HepG2 (cell line): ENCODE results near the gene BCAS4. TPM values are rescaled to one million over a fixed set of nuclear protein-coding genes. Genes with fewer than 3 reads are reported as not detected.
A peak's percentile ranks its signal among the peaks of the same experiment; 100 is the strongest.

Experiments used
- ATAC-seq: fragments of 200-7000 bp; cut with Tn5 transposase; 3 replicates; pipeline ENCODE4 v1.9.1; 2020; ENCODE audit warnings: mild to moderate bottlenecking, moderate library complexity
- BruUV-seq: library from RNA; stranded (reverse); fragments of 400-500 nt; replicated peaks from 2 replicates; lab custom pipeline; 2021; lab: Mats Ljungman, UMichigan
- CTCF ChIA-PET: fragments of 300-600 bp; formaldehyde crosslinking; extraction: SDS; loops from one replicate; lab custom pipeline; 2021; ENCODE audit warnings: low total read pairs, inconsistent platforms, low intra/inter-chr PET ratio; lab: Yijun Ruan, JAX
- POLR2A ChIA-PET: fragments of 350-600 bp; sonication (Branson Sonifier 250); formaldehyde crosslinking; loops from one replicate; lab custom pipeline; 2020; ENCODE audit warnings: antibody characterized with exemption, inconsistent platforms; lab: Yijun Ruan, JAX
- DNase-seq: peaks from one replicate; pipeline ENCODE4 v3.0.0-alpha.2; 2015; ENCODE audit warnings: low spot score
- FAIRE-seq: peaks from 3 replicates; lab custom pipeline; 2011; peaks lifted over from hg19 to GRCh38; lab: Jason Lieb, UNC
- H2AFZ ChIP-seq: one replicate; pipeline ENCODE4 v1.6.1; 2011; ENCODE audit warnings: low read length, inconsistent platforms
- H3K27ac ChIP-seq: fragments of 300-600 bp; 3 replicates; pipeline ENCODE4 v1.8.0; 2011; ENCODE audit warnings: mixed run types, mild to moderate bottlenecking, mixed read lengths, low read length, inconsistent platforms; ENCODE audit not compliant: insufficient read depth; ENCODE audit errors: extremely low read length
- H3K27me3 ChIP-seq, 2 experiments: fragments of 200-600 bp in 1 of 2; 2 replicates in 1 of 2; 3 replicates in 1 of 2; pipeline versions ENCODE4 v1.6.0 to v1.8.0; 2011; ENCODE audit warnings: low read length in 2 of 2, mild to moderate bottlenecking in 2 of 2, moderate library complexity in 2 of 2, inconsistent platforms in 1 of 2; ENCODE audit not compliant: insufficient read depth in 2 of 2, control insufficient read depth in 1 of 2
- H3K36me3 ChIP-seq, 2 experiments: fragments of 200-600 bp in 1 of 2; replicated peaks in 1 of 2; 2 replicates in 1 of 2; 3 replicates in 1 of 2; pipeline versions ENCODE4 v1.5.1 to v1.8.0; 2011; ENCODE audit warnings: low read length in 2 of 2, inconsistent platforms in 1 of 2; ENCODE audit not compliant: insufficient read depth in 2 of 2, control insufficient read depth in 1 of 2
- H3K4me1 ChIP-seq: 2 replicates; pipeline ENCODE4 v1.5.1; 2012; ENCODE audit warnings: low read length, inconsistent platforms; ENCODE audit not compliant: insufficient read depth
- H3K4me2 ChIP-seq: 2 replicates; pipeline ENCODE4 v1.6.0; 2011; ENCODE audit warnings: low read depth, low read length, inconsistent platforms
- H3K4me3 ChIP-seq, 3 experiments: fragments of 200-600 bp in 1 of 3; sonication (generic), shearing (Covaris generic) in 1 of 3; replicated peaks in 1 of 3; 2 replicates each; pipeline ENCODE4 v1.5.1; 2011 to 2016; ENCODE audit warnings: low read length in 3 of 3, inconsistent platforms in 2 of 3, low read depth in 2 of 3, mild to moderate bottlenecking in 2 of 3, control low read depth in 1 of 3, mixed read lengths in 1 of 3; ENCODE audit not compliant: insufficient read depth in 1 of 3
- H3K79me2 ChIP-seq: one replicate; pipeline ENCODE4 v1.6.1; 2011; ENCODE audit warnings: low read length, inconsistent platforms; ENCODE audit not compliant: insufficient read depth
- H3K9ac ChIP-seq: 2 replicates; pipeline ENCODE4 v1.6.0; 2011; ENCODE audit warnings: mild to moderate bottlenecking, low read depth, low read length, inconsistent platforms; ENCODE audit not compliant: insufficient read depth
- H3K9me3 ChIP-seq: 2 replicates; pipeline ENCODE4 v1.5.1; 2012; ENCODE audit warnings: mild to moderate bottlenecking, low read length
- H4K20me1 ChIP-seq: 2 replicates; pipeline ENCODE4 v1.6.0; 2011; ENCODE audit warnings: inconsistent platforms, mild to moderate bottlenecking, low read length, moderate library complexity; ENCODE audit not compliant: insufficient read depth
- FOXK2 ChIP-seq: fragments of 450-650 bp; IDR thresholded peaks from 2 replicates; pipeline ENCODE4 v1.6.1; 2016
- HOXD1 ChIP-seq: sonication (generic); formaldehyde crosslinking; IDR thresholded peaks from 2 replicates; pipeline ENCODE4 v1.5.0; 2020; ENCODE audit warnings: missing genetic modification reagents
- LCORL ChIP-seq, 2 experiments: fragments of 450-650 bp in 1 of 2; sonication (generic) in 1 of 2; formaldehyde crosslinking in 1 of 2; IDR thresholded peaks; 2 replicates each; pipeline versions ENCODE4 v1.5.0 to v1.6.1; 2017 to 2020; ENCODE audit warnings: antibody characterized with exemption in 1 of 2, missing genetic modification reagents in 1 of 2
- MTA1 ChIP-seq: sonication (generic); formaldehyde crosslinking; IDR thresholded peaks from 2 replicates; pipeline ENCODE4 v1.4.0; 2020; ENCODE audit warnings: missing genetic modification reagents, mild to moderate bottlenecking, borderline replicate concordance
- PHF8 ChIP-seq: sonication (generic); formaldehyde crosslinking; IDR thresholded peaks from 2 replicates; pipeline ENCODE4 v1.5.0; 2020; ENCODE audit warnings: missing genetic modification reagents
- POGK ChIP-seq: sonication (generic); formaldehyde crosslinking; conservative IDR thresholded peaks from 2 replicates; pipeline ENCODE4 v1.8.0; 2022; ENCODE audit warnings: mild to moderate bottlenecking, moderate library complexity, missing genetic modification reagents
- POLR2A ChIP-seq, 2 experiments: IDR thresholded peaks; 2 replicates each; pipeline ENCODE4 v1.6.1; 2011; ENCODE audit warnings: low read depth in 2 of 2, low read length in 2 of 2, mild to moderate bottlenecking in 1 of 2, moderate library complexity in 1 of 2; ENCODE audit not compliant: insufficient read depth in 1 of 2
- ZKSCAN8 ChIP-seq: IDR thresholded peaks from 2 replicates; pipeline ENCODE4 v1.6.1; 2016; ENCODE audit warnings: borderline replicate concordance, missing genetic modification reagents, missing compliant biosample characterization
- ZNF281 ChIP-seq: sonication (generic); formaldehyde crosslinking; IDR thresholded peaks from 2 replicates; pipeline ENCODE4 v1.4.0; 2020; ENCODE audit warnings: missing genetic modification reagents, borderline replicate concordance
- ZNF512B ChIP-seq: sonication (generic); formaldehyde crosslinking; IDR thresholded peaks from 2 replicates; pipeline ENCODE4 v1.5.1; 2020; ENCODE audit warnings: missing genetic modification reagents, mild to moderate bottlenecking, borderline replicate concordance
- ZNF572 ChIP-seq: sonication (generic); formaldehyde crosslinking; IDR thresholded peaks from 2 replicates; pipeline ENCODE4 v1.5.1; 2020; ENCODE audit warnings: mild to moderate bottlenecking, missing genetic modification reagents
- ZNF724P ChIP-seq: sonication (generic); formaldehyde crosslinking; IDR thresholded peaks from 2 replicates; pipeline ENCODE4 v1.8.0; 2022; ENCODE audit warnings: missing genetic modification reagents, borderline replicate concordance
- WGBS: methylation state at CpG from one replicate; pipeline ENCODE4 v1.1.6; 2017; ENCODE audit warnings: low lambda C conversion rate; 5-methylcytosine and 5-hydroxymethylcytosine counted together
- in situ Hi-C: cut with HindIII; loops from 2 replicates; pipeline ENCODE4 v1.10.0; 2017; ENCODE audit warnings: low pct_unique_long_range_greater_than_20kb; ENCODE audit not compliant: extremely low pct_ligation_motif_present
- intact Hi-C: fragments of 100-400 bp; cut with micrococcal nuclease; formaldehyde crosslinking; loops from one replicate; pipeline ENCODE4 v1.10.0; 2022; ENCODE audit not compliant: unreplicated experiment
- polyA plus RNA-seq, 8 experiments: library from polyadenylated mRNA; depleted of rRNA in 3 of 8; stranded (reverse) in 7 of 8; unstranded in 1 of 8; fragments of >200 nt; fragmentation: Illumina TruSeq in 4 of 8; extraction: Trizol in 4 of 8; gene quantifications; 2 replicates each; pipeline versions ENCODE4 v1.2.1 to v1.2.3, GENCODE V29; 2011 to 2016; ENCODE audit warnings: low read depth in 4 of 8, missing spikeins in 1 of 8, mixed read lengths in 1 of 8; ENCODE audit not compliant: insufficient read depth in 1 of 8
- total RNA-seq, 5 experiments: library from RNA; depleted of rRNA; stranded (reverse); fragments of >200 nt; fragmentation: Illumina TruSeq; extraction: Trizol; gene quantifications; 2 replicates each; pipeline ENCODE4 v1.2.3, GENCODE V29; 2016; ENCODE audit warnings: low read depth in 1 of 5

BCAS4 gene
- total and polyA plus RNA-seq, 2 of the 13 experiments (the other 11 are each of a cell fraction or from before 2014, with no cell fraction given), result 7.2 to 8.0 TPM

- no peak for TF ChIP-seq POGK
- peak; percentile 19; the same call in 1 of the 2 replicates for TF ChIP-seq HOXD1 (CRISPR knock-in tag)
These were observed 73.9 kb downstream of the BCAS4 start (continued) for GRCh38 chr20:50868509-50869495.

GRCh38 chr20:50870561-50871161, 75.8 kb downstream of the BCAS4 start:
- Histone ChIP-seq H3K4me1 (peaks cover 59% of the 10 kb centered on the region), H3K9me3 (no peaks in the 10 kb centered on the region), H3K79me2 (no peaks in the 10 kb centered on the region), H3K4me3 (peak overlapping the region in 2 of 3 experiments; percentile 14 to 50; a peak in 4 of 6 replicates), H3K9ac (peak overlapping the region; percentile 38), H3K27me3 (no peaks in the 10 kb centered on the region), H3K36me3 (no peaks in the 10 kb centered on the region), H4K20me1 (no peaks in the 10 kb centered on the region), H2AFZ (no peak overlapping the region), H3K27ac (no peak overlapping the region), H3K4me2 (peak overlapping the region; percentile 57)
- in situ Hi-C loops (no loop called here), intact Hi-C loops (no loop called here)
- ChIA-PET POLR2A (interaction anchor here (0.5 to 1.8 kb wide), 5 partner anchors 14 to 87 kb away, joined by 3 to 5 read pairs (median 4); partner anchors contain the start of genes DPM1 and MOCS3), CTCF (no interaction called here)
- WGBS, result 45% methylated on average over 14 of the region's 19 CpGs
- FAIRE-seq (no peak), ATAC-seq (peak; percentile 74), DNase-seq (peak; percentile 73)
- BruUV-seq, result no TSS peak
- peak in 1 of 2 experiments; percentile 39; a peak in 1 of 4 replicates for TF ChIP-seq POLR2A (IDR thresholded peaks at IDR 0.05; ENCODE audit: insufficient read depth in 1 of 2, low read depth in 2 of 2, low read length in 2 of 2)
- no peak for TF ChIP-seq ZNF512B (CRISPR knock-in tag)
- TF ChIP-seq ZNF281, result peak; percentile 56; the same call in 1 of the 2 replicates
- peak; percentile 73 for TF ChIP-seq PHF8 (CRISPR knock-in tag)
- no peak for TF ChIP-seq LCORL (IDR thresholded peaks at IDR 0.05)
- TF ChIP-seq LCORL (CRISPR knock-in tag; IDR thresholded peaks at IDR 0.05), result 0 out of 2 replicates have a peak, but pooled peaks have one; percentile 26
- no peak for TF ChIP-seq ZKSCAN8 (CRISPR knock-in tag)
- peak; percentile 31; the same call in 1 of the 2 replicates for TF ChIP-seq ZNF572
- 0 out of 2 replicates have a peak, but pooled peaks have one; percentile 27 for TF ChIP-seq MTA1 (CRISPR knock-in tag)
- no peak for TF ChIP-seq FOXK2
- TF ChIP-seq ZNF724P (CRISPR knock-in tag), result no peak; the same call in 1 of the 2 replicates
